HL-60 (cell line): ENCODE results near the gene ADD3.

Source experiments
- DNase-seq, 2 experiments: peaks; one replicate each; pipeline ENCODE4 v3.0.0-alpha.2; 2010 to 2020; ENCODE audit warnings: low read depth in 1 of 2, low spot score in 1 of 2
- H3K27ac ChIP-seq: fragments of 250-450 bp; sonication (Bioruptor Pico); replicated peaks from 2 replicates; pipeline ENCODE4 v1.5.1; 2020; ENCODE audit warnings: mild to moderate bottlenecking, moderate library complexity
- H3K27me3 ChIP-seq: fragments of 250-450 bp; sonication (Bioruptor Pico); 2 replicates; pipeline ENCODE4 v1.5.1; 2021; ENCODE audit warnings: mild to moderate bottlenecking, moderate library complexity; ENCODE audit not compliant: insufficient read depth, poor library complexity, severe bottlenecking
- H3K4me3 ChIP-seq: replicated peaks from 2 replicates; pipeline ENCODE4 v1.5.1; 2011; ENCODE audit warnings: mild to moderate bottlenecking, control low read depth, low read length; ENCODE audit not compliant: insufficient read depth
- CTCF ChIP-seq: IDR thresholded peaks from one replicate; pipeline ENCODE4 v1.5.1; 2011; ENCODE audit warnings: low read length, control low read depth, inconsistent platforms; ENCODE audit not compliant: insufficient read depth
- GABPA ChIP-seq: IDR thresholded peaks from 2 replicates; pipeline ENCODE4 v1.6.1; 2012; ENCODE audit warnings: low read depth
- POLR2AphosphoS5 ChIP-seq: IDR thresholded peaks from 2 replicates; pipeline ENCODE4 v1.6.1; 2012; ENCODE audit warnings: low read depth
- REST ChIP-seq: IDR thresholded peaks from 2 replicates; pipeline ENCODE4 v1.6.1; 2012; ENCODE audit warnings: low read depth; ENCODE audit not compliant: insufficient replicate concordance
- SPI1 ChIP-seq: IDR thresholded peaks from 2 replicates; pipeline ENCODE4 v1.6.1; 2012; ENCODE audit warnings: low read depth, mild to moderate bottlenecking, borderline replicate concordance

Gene ADD3

GRCh38 chr10:109963439-109963838 is 44.3 kb upstream of the ADD3 start:
- Histone ChIP-seq H3K27me3 (no peaks in the 10 kb centered on the region), H3K27ac (no peak overlapping the region), H3K4me3 (no peak overlapping the region)
- no peak for DNase-seq
- TF ChIP-seq SPI1: no peak
- no peak for TF ChIP-seq POLR2AphosphoS5
- no peak for TF ChIP-seq CTCF
- TF ChIP-seq REST: no peak
- no peak for TF ChIP-seq GABPA

GRCh38 chr10:109964318-109964717 is 43.5 kb upstream of the ADD3 start:
- Histone ChIP-seq H3K4me3 (no peak overlapping the region), H3K27me3 (no peaks in the 10 kb centered on the region), H3K27ac (no peak overlapping the region)
- TF ChIP-seq SPI1: no peak
- no peak for DNase-seq

- Histone ChIP-seq H3K27me3 (no peaks in the 10 kb centered on the region), H3K4me3 (no peak overlapping the region), H3K27ac (no peak overlapping the region)
- TF ChIP-seq SPI1: no peak
- no peak for TF ChIP-seq REST
- no peak for TF ChIP-seq CTCF
- TF ChIP-seq GABPA: no peak
- TF ChIP-seq POLR2AphosphoS5: no peak
- no peak for DNase-seq
These were observed 40.6 kb upstream of the ADD3 start for GRCh38 chr10:109966961-109967738.

GRCh38 chr10:109967739-109968088 is 40.1 kb upstream of the ADD3 start:
- Histone ChIP-seq H3K27ac (no peak overlapping the region), H3K4me3 (no peak overlapping the region), H3K27me3 (no peaks in the 10 kb centered on the region)
- TF ChIP-seq CTCF (no peak), REST (no peak), GABPA (no peak), POLR2AphosphoS5 (no peak), SPI1 (no peak)
- no peak for DNase-seq
